Osteocyte (in vitro differentiated cells): ENCODE measurements around the gene SHC2. TPM values are rescaled to one million over a fixed set of nuclear protein-coding genes. Genes with fewer than 3 reads are reported as not detected.

Experiments
- DNase-seq: peaks from one replicate; pipeline ENCODE4 v3.0.0; 2021; ENCODE audit warnings: mixed read lengths; ENCODE audit not compliant: unreplicated experiment; ENCODE audit errors: extremely low spot score
- H3K27ac Mint-ChIP-seq: one replicate; pipeline ENCODE4 v1.8.0; 2021; ENCODE audit warnings: mild to moderate bottlenecking, mixed read lengths; ENCODE audit not compliant: unreplicated experiment
- H3K27me3 Mint-ChIP-seq: one replicate; pipeline ENCODE4 v1.8.0; 2021; ENCODE audit warnings: mixed read lengths; ENCODE audit not compliant: unreplicated experiment
- H3K36me3 Mint-ChIP-seq: one replicate; pipeline ENCODE4 v1.8.0; 2021; ENCODE audit warnings: mixed read lengths; ENCODE audit not compliant: unreplicated experiment
- H3K4me1 Mint-ChIP-seq: one replicate; pipeline ENCODE4 v1.8.0; 2021; ENCODE audit warnings: mixed read lengths; ENCODE audit not compliant: unreplicated experiment
- H3K4me3 Mint-ChIP-seq: one replicate; pipeline ENCODE4 v1.8.0; 2021; ENCODE audit warnings: mild to moderate bottlenecking, moderate library complexity, mixed read lengths; ENCODE audit not compliant: unreplicated experiment
- H3K9me3 Mint-ChIP-seq: one replicate; pipeline ENCODE4 v1.8.0; 2021; ENCODE audit warnings: mixed read lengths; ENCODE audit not compliant: unreplicated experiment
- total RNA-seq: library from RNA; stranded (reverse); gene quantifications from 2 replicates; pipeline ENCODE4 v1.2.1, GENCODE V29; 2021
- TF ChIP-seq, protein P1 (sequence below): fragments of 200-600 bp; sonication (generic); IDR thresholded peaks from 2 replicates; pipeline ENCODE4 v1.5.0; 2021; ENCODE audit warnings: antibody characterized with exemption, mild to moderate bottlenecking, moderate library complexity

The SHC2 gene
- total RNA-seq, 1 donor from 2014 or later, result 61.7 TPM

DNA sequence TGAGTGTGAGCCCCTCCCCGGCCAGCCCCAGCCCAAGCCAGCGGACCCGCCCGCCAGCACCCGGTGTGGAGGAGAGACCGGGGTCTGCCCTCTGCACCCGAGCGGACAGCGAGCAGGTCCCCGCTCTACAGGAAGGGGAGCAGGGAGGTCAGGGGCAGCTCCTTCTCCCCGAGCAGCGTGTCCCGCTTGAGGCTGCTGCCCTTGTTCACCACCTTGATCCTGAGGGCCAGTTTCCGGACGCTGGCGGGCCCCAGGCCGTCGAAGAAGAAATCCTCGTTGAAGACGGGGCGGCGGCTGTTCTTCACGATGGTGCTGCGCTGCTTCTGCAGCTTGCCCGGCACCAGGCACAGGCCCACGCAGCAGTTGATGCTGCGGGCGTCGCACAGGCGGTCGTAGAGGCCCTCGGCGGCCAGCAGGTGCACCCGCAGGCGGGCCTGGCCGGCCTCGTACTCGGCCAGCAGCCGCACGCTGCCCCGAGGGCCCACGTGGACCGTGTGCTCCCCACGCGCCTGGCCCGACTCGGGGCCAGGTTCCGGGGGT, 53.8 kb downstream of the SHC2 start:
- Mint-ChIP-seq H3K27ac (no peak overlapping the region), H3K36me3 (no peaks in the 10 kb centered on the region), H3K4me3 (no peak overlapping the region), H3K27me3 (peaks cover 8% of the 10 kb centered on the region), H3K9me3 (no peaks in the 10 kb centered on the region), H3K4me1 (peaks cover 6% of the 10 kb centered on the region)
- TF ChIP-seq, protein P1, sequence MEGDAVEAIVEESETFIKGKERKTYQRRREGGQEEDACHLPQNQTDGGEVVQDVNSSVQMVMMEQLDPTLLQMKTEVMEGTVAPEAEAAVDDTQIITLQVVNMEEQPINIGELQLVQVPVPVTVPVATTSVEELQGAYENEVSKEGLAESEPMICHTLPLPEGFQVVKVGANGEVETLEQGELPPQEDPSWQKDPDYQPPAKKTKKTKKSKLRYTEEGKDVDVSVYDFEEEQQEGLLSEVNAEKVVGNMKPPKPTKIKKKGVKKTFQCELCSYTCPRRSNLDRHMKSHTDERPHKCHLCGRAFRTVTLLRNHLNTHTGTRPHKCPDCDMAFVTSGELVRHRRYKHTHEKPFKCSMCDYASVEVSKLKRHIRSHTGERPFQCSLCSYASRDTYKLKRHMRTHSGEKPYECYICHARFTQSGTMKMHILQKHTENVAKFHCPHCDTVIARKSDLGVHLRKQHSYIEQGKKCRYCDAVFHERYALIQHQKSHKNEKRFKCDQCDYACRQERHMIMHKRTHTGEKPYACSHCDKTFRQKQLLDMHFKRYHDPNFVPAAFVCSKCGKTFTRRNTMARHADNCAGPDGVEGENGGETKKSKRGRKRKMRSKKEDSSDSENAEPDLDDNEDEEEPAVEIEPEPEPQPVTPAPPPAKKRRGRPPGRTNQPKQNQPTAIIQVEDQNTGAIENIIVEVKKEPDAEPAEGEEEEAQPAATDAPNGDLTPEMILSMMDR, result no peak
- no peak for DNase-seq

DNA sequence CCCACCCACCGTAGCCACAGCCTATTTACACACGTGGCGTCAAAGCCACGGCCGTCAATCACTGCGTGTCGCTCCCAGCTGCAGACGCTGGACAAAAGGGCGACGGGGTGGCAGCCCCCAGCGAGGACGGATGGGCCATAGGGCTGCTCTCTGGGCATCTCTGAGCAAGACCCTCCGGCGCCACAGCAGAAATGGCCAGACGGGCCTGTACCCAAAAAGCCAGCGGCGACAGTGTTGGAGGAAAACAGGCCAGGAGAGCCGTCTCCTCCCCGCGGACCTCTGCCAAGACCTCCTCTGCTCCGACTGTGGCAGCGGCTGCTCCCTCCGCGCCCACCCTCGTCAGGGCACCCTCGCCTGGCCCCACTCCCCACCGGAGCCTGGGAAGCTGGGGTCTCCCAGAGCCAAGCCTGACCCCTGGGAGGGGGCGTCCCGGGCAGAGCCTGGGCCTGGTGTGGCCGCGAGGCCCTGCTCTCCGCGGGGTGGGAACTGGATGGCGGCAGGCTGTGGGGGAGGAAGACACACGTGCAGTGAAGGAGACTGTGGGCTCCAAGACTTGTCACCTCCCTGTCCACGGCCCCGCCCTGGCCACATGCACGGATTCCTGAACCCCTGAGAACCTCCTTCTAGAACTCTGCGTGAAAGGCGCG, 54.6 kb downstream of the SHC2 start:
- H3K27ac Mint-ChIP-seq, result no peak overlapping the region
- no peaks in the 10 kb centered on the region for H3K36me3 Mint-ChIP-seq
- H3K27me3 Mint-ChIP-seq, result peaks cover 8% of the 10 kb centered on the region
- no peak overlapping the region for H3K4me3 Mint-ChIP-seq
- no peaks in the 10 kb centered on the region for H3K9me3 Mint-ChIP-seq
- DNase-seq, result no peak
- peaks cover 6% of the 10 kb centered on the region for H3K4me1 Mint-ChIP-seq
- TF ChIP-seq, protein P1, result no peak

DNA sequence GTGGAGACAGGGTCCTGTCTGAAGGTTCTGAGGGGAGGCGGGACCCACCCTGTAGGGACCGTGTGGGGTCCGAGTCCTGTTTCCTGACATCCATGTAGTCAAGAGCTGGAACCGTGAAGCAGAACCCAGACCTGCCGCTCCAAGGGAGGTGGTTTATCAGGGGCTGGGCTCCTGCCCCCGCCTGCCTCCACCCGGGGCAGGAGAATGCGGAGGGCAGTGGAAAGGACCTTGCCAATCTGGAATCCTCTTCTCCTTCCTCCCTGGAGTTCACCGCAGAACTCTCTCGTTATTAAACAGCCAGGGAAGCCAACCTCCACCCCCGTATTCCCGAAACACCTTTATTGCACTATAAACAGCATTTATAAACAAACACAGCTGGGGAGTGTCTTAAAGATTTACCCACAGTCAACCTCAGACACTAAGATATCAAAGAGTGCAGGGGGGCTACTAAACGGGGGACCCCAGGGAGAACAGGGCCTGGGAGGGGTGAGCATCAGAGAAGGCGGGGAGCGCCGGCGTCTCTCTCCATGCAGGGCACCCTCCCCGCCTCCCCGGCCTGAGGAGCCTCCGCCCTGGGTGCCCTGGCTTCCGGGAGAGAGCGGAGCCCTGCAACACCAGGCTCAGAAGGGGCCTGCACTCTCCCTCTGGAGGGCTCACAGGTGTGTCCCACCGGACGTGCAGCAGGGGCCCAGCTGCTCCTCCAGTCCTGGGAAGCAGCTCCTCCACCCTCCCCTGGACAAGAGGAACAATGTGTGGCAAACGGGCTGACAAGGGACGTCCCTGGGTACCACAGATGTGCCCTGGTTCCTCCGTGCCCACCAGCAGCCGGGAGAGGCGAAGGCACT, 55.5 kb downstream of the SHC2 start:
- H3K36me3 Mint-ChIP-seq, result no peaks in the 10 kb centered on the region
- H3K4me1 Mint-ChIP-seq, result peaks cover 6% of the 10 kb centered on the region
- TF ChIP-seq, protein P1, result no peak
- H3K27ac Mint-ChIP-seq, result no peak overlapping the region
- DNase-seq, result no peak
- H3K4me3 Mint-ChIP-seq, result no peak overlapping the region
- H3K9me3 Mint-ChIP-seq, result no peaks in the 10 kb centered on the region
- peaks cover 8% of the 10 kb centered on the region for H3K27me3 Mint-ChIP-seq

DNA sequence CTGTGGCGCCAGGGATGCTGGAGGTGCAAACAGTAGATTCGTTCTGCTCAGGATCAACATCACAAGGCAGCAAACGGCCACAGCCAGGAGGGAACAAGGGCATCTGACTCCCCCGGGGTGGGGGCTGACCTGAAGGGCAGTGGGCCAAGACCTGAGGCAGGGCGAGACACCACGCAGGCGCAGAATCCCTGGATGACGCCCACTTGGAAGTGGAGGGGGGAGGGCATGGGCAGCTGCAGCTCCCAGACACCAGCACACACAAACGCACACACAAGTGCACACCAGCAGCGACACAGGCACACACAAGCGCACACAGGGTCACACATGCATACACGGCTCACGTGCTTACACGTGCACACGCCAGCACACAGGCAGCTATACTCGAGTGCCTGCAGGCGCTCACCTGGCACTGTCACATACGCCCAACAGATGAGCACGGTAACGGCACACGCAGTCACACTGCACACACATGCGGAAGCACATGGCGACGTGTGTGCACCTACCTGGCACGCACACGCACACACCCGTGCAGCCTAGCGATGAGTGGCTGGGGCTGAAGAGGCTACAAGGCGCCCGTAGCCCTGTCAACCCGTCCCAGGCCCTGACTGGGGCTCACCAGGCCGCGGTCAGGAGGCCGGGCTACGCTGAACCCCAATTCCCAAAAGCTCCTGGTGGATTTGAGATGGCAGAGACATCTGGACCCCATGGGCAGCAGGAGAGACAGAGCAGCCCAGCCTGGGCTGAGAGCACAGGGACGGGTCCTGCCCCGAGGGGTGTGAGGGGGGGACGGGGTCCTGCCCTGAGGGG, 57.4 kb downstream of the SHC2 start:
- no peak overlapping the region for H3K27ac Mint-ChIP-seq

More for the DNA sequence above, 57.4 kb downstream of the SHC2 start:
- TF ChIP-seq, protein P1, result no peak
- no peak for DNase-seq
- no peak overlapping the region for H3K4me3 Mint-ChIP-seq
- H3K27me3 Mint-ChIP-seq, result peaks cover 3% of the 10 kb centered on the region
- H3K4me1 Mint-ChIP-seq, result no peaks in the 10 kb centered on the region
- no peaks in the 10 kb centered on the region for H3K36me3 Mint-ChIP-seq
- H3K9me3 Mint-ChIP-seq, result no peaks in the 10 kb centered on the region
